IMR-90 (cell line): ENCODE measurements around the gene DEFB118. TPM values are rescaled to one million over a fixed set of nuclear protein-coding genes. Genes with fewer than 3 reads are reported as not detected.

Experiments used
- ATAC-seq: fragments of 200-7000 bp; cut with Tn5 transposase; 2 replicates; pipeline ENCODE4 v1.9.1; 2020; ENCODE audit warnings: low read depth, mild to moderate bottlenecking, moderate library complexity
- BruUV-seq: library from RNA; stranded (reverse); fragments of 400-500 nt; replicated peaks from 2 replicates; lab custom pipeline; 2021; lab: Mats Ljungman, UMichigan
- CTCF ChIA-PET: fragments of 300-600 bp; formaldehyde crosslinking; extraction: SDS; loops from one replicate; lab custom pipeline; 2021; ENCODE audit warnings: antibody characterized with exemption; lab: Yijun Ruan, JAX
- POLR2A ChIA-PET: fragments of 300-600 bp; sonication (Branson Sonifier 250); formaldehyde crosslinking; loops from one replicate; lab custom pipeline; 2022; ENCODE audit warnings: antibody characterized with exemption; ENCODE audit not compliant: unreplicated experiment; lab: Charles Lee
- DNase-seq: peaks from one replicate; pipeline ENCODE4 v3.0.0; 2013
- H2AFZ ChIP-seq: replicated peaks from 2 replicates; pipeline ENCODE3; 2013; ENCODE audit warnings: low read length, mild to moderate bottlenecking; ENCODE audit not compliant: poor library complexity
- H2AK5ac ChIP-seq: 2 replicates; pipeline ENCODE4 v1.6.1; 2013; ENCODE audit warnings: low read depth, low read length, inconsistent platforms
- H2AK9ac ChIP-seq: replicated peaks from 2 replicates; pipeline ENCODE3; 2013; ENCODE audit warnings: mild to moderate bottlenecking, low read depth, low read length, moderate library complexity; ENCODE audit not compliant: poor library complexity
- H2BK120ac ChIP-seq: 2 replicates; pipeline ENCODE4 v1.6.1; 2013; ENCODE audit warnings: low read depth, low read length, inconsistent platforms
- H2BK15ac ChIP-seq: 3 replicates; pipeline ENCODE4 v1.6.1; 2013; ENCODE audit warnings: low read depth, low read length, inconsistent platforms
- H2BK20ac ChIP-seq: 2 replicates; pipeline ENCODE4 v1.6.1; 2013; ENCODE audit warnings: low read depth, mild to moderate bottlenecking, inconsistent platforms, low read length, moderate library complexity
- H2BK5ac ChIP-seq: 2 replicates; pipeline ENCODE4 v1.6.1; 2013; ENCODE audit warnings: mild to moderate bottlenecking, low read depth, low read length, inconsistent platforms; ENCODE audit not compliant: poor library complexity, severe bottlenecking
- H3K14ac ChIP-seq: replicated peaks from 2 replicates; pipeline ENCODE4 v1.6.1; 2013; ENCODE audit warnings: low read depth, low read length, inconsistent platforms
- H3K18ac ChIP-seq: 2 replicates; pipeline ENCODE4 v1.6.1; 2013; ENCODE audit warnings: low read depth, low read length, control low read depth
- H3K23ac ChIP-seq: 2 replicates; pipeline ENCODE4 v1.6.1; 2013; ENCODE audit warnings: low read depth, low read length, inconsistent platforms
- H3K27ac ChIP-seq: 2 replicates; pipeline ENCODE4 v1.5.1; 2013; ENCODE audit warnings: mild to moderate bottlenecking, control low read depth, low read length; ENCODE audit not compliant: insufficient read depth
- H3K27me3 ChIP-seq: 2 replicates; pipeline ENCODE4 v1.6.1; 2013; ENCODE audit warnings: low read length; ENCODE audit not compliant: control insufficient read depth, insufficient read depth
- H3K36me3 ChIP-seq: 2 replicates; pipeline ENCODE4 v1.6.1; 2013; ENCODE audit warnings: low read length, mixed read lengths; ENCODE audit not compliant: control insufficient read depth, insufficient read depth
- H3K4ac ChIP-seq: 2 replicates; pipeline ENCODE4 v1.6.1; 2013; ENCODE audit warnings: low read depth, low read length, inconsistent platforms
- H3K4me1 ChIP-seq: 2 replicates; pipeline ENCODE4 v1.6.1; 2013; ENCODE audit warnings: low read length, mixed read lengths; ENCODE audit not compliant: control insufficient read depth, insufficient read depth
- H3K4me2 ChIP-seq: 2 replicates; pipeline ENCODE4 v1.6.1; 2013; ENCODE audit warnings: low read depth, mild to moderate bottlenecking, control low read depth, low read length, moderate library complexity
- H3K4me3 ChIP-seq: 2 replicates; pipeline ENCODE4 v1.5.1; 2013; ENCODE audit warnings: low read depth, mild to moderate bottlenecking, control low read depth, low read length, moderate library complexity; ENCODE audit not compliant: insufficient read depth
- H3K56ac ChIP-seq: 2 replicates; pipeline ENCODE4 v1.6.1; 2013; ENCODE audit warnings: low read length, inconsistent platforms; ENCODE audit not compliant: insufficient read depth; ENCODE audit errors: extremely low read depth
- H3K79me1 ChIP-seq, 2 experiments: 2 replicates each; pipeline ENCODE4 v1.6.1; 2013; ENCODE audit warnings: low read length in 2 of 2, inconsistent platforms in 1 of 2, low read depth in 1 of 2
- H3K9ac ChIP-seq: 2 replicates; pipeline ENCODE4 v1.6.1; 2013; ENCODE audit warnings: low read depth, low read length, control low read depth
- H3K9me1 ChIP-seq: 2 replicates; pipeline ENCODE4 v1.6.1; 2013; ENCODE audit warnings: low read length, inconsistent platforms; ENCODE audit not compliant: insufficient read depth
- H3K9me3 ChIP-seq: 2 replicates; pipeline ENCODE4 v1.6.1; 2013; ENCODE audit warnings: low read length; ENCODE audit not compliant: control insufficient read depth, insufficient read depth
- H4K20me1 ChIP-seq: 2 replicates; pipeline ENCODE4 v1.6.1; 2013; ENCODE audit warnings: low read length, inconsistent platforms; ENCODE audit not compliant: insufficient read depth
- H4K5ac ChIP-seq: 2 replicates; pipeline ENCODE4 v1.6.1; 2013; ENCODE audit warnings: mild to moderate bottlenecking, low read depth, low read length, control low read depth
- H4K8ac ChIP-seq, 2 experiments: 2 replicates each; pipeline ENCODE4 v1.6.1; 2013; ENCODE audit warnings: low read depth in 2 of 2, low read length in 2 of 2, control low read depth in 1 of 2, inconsistent platforms in 1 of 2
- H4K91ac ChIP-seq: 2 replicates; pipeline ENCODE4 v1.6.1; 2013; ENCODE audit warnings: low read depth, low read length, inconsistent platforms; ENCODE audit not compliant: insufficient read depth
- BHLHE40 ChIP-seq: fragments of 150-350 bp; IDR thresholded peaks from 2 replicates; pipeline ENCODE4 v1.6.1; 2016; ENCODE audit warnings: mild to moderate bottlenecking, low read depth, low read length
- CEBPB ChIP-seq: IDR thresholded peaks from 2 replicates; pipeline ENCODE4 v1.6.1; 2012; ENCODE audit warnings: low read depth, low read length, improper control_type of control experiment
- CHD1 ChIP-seq: IDR thresholded peaks from 2 replicates; pipeline ENCODE4 v1.6.1; 2012; ENCODE audit warnings: low read depth, low read length, improper control_type of control experiment
- CTCF ChIP-seq: conservative IDR thresholded peaks from 2 replicates; pipeline ENCODE4 v1.5.1; 2012; ENCODE audit warnings: mild to moderate bottlenecking, low read depth, low read length, improper control_type of control experiment
- ELK1 ChIP-seq: fragments of 150-350 bp; IDR thresholded peaks from 2 replicates; pipeline ENCODE4 v1.6.1; 2016; ENCODE audit warnings: low read depth, mild to moderate bottlenecking, low read length, moderate library complexity, borderline replicate concordance
- FOS ChIP-seq: fragments of 150-350 bp; IDR thresholded peaks from 2 replicates; pipeline ENCODE4 v1.6.1; 2016; ENCODE audit warnings: low read depth, low read length
- MAFK ChIP-seq: IDR thresholded peaks from 2 replicates; pipeline ENCODE4 v1.6.1; 2012; ENCODE audit warnings: low read depth, low read length, improper control_type of control experiment
- MAZ ChIP-seq: IDR thresholded peaks from 2 replicates; pipeline ENCODE4 v1.6.1; 2012; ENCODE audit warnings: low read depth, mild to moderate bottlenecking, low read length, improper control_type of control experiment, moderate library complexity, borderline replicate concordance
- MXI1 ChIP-seq: IDR thresholded peaks from 2 replicates; pipeline ENCODE4 v1.6.1; 2012; ENCODE audit warnings: low read depth, mild to moderate bottlenecking, low read length, moderate library complexity, borderline replicate concordance
- RAD21 ChIP-seq: IDR thresholded peaks from 2 replicates; pipeline ENCODE4 v1.6.1; 2012; ENCODE audit warnings: low read length, improper control_type of control experiment
- RCOR1 ChIP-seq: IDR thresholded peaks from 2 replicates; pipeline ENCODE4 v1.6.1; 2012; ENCODE audit warnings: mild to moderate bottlenecking, low read length, improper control_type of control experiment; ENCODE audit not compliant: insufficient replicate concordance
- RFX5 ChIP-seq: IDR thresholded peaks from 2 replicates; pipeline ENCODE4 v1.8.0; 2012; ENCODE audit warnings: low read depth, mild to moderate bottlenecking, low read length, moderate library complexity
- SMC3 ChIP-seq: fragments of 150-350 bp; IDR thresholded peaks from 2 replicates; pipeline ENCODE4 v1.6.1; 2016; ENCODE audit warnings: low read depth, mild to moderate bottlenecking, antibody characterized with exemption, low read length, moderate library complexity
- USF2 ChIP-seq: fragments of 150-350 bp; IDR thresholded peaks from 2 replicates; pipeline ENCODE4 v1.6.1; 2017; ENCODE audit warnings: mild to moderate bottlenecking, antibody characterized with exemption, low read length, low read depth
- WGBS, 2 experiments: methylation state at CpG; one replicate each; pipeline versions ENCODE4 v1.1.5 to v1.1.7; 2013; ENCODE audit warnings: missing lambda C conversion rate in 2 of 2; ENCODE audit not compliant: insufficient read length in 1 of 2; ENCODE audit errors: extremely low coverage in 2 of 2; 5-methylcytosine and 5-hydroxymethylcytosine counted together
- dilution Hi-C: fragments of 300-500 bp; cut with HindIII; formaldehyde crosslinking; loops from one replicate; pipeline ENCODE4 v1.14.3; 2018; ENCODE audit warnings: low sequenced_read_pairs; ENCODE audit not compliant: unreplicated experiment
- in situ Hi-C: fragments of 300-500 bp; cut with MboI; formaldehyde crosslinking; loops from 3 replicates; pipeline ENCODE4 v1.14.3; 2019; ENCODE audit warnings: low sequenced_read_pairs, inconsistent platforms, mixed read lengths
- intact Hi-C: fragments of 100-400 bp; cut with micrococcal nuclease; formaldehyde crosslinking; loops from 2 replicates; pipeline ENCODE4 v1.10.0; 2022
- polyA plus RNA-seq, 3 experiments: library from polyadenylated mRNA; depleted of rRNA; stranded (reverse); fragments of >200 nt; gene quantifications; 2 replicates each; pipeline ENCODE4 v1.2.3, GENCODE V29; 2012; ENCODE audit warnings: low replicate concordance in 1 of 3
- total RNA-seq: library from RNA; depleted of rRNA; stranded (reverse); fragments of >200 nt; gene quantifications from 2 replicates; pipeline ENCODE4 v1.2.3, GENCODE V29; 2012

DEFB118 gene
- total and polyA plus RNA-seq, 2 of the 4 experiments (the other 2 are of a cell fraction) = not detected

GRCh38 chr20:31322504-31322903, 45.9 kb upstream of the DEFB118 start:
- WGBS, 2 experiments = no CpG with 5 or more reads among the region's 3 CpGs
- POLR2A ChIA-PET = no interaction called here
- ATAC-seq = no peak

More at GRCh38 chr20:31322504-31322903, 45.9 kb upstream of the DEFB118 start:
- Histone ChIP-seq H3K18ac (no peak overlapping the region), H3K14ac (no peak overlapping the region), H3K4me2 (no peak overlapping the region), H3K23ac (no peak overlapping the region), H4K91ac (no peak overlapping the region), H4K5ac (no peak overlapping the region), H3K9me3 (peaks cover 4% of the 10 kb centered on the region), H2AK5ac (no peak overlapping the region), H3K27ac (no peak overlapping the region), H2BK120ac (no peak overlapping the region), H2AK9ac (no peak overlapping the region), H3K27me3 (no peaks in the 10 kb centered on the region), H2BK20ac (no peak overlapping the region), H3K56ac (no peak overlapping the region), H3K4me1 (no peaks in the 10 kb centered on the region), H3K36me3 (no peaks in the 10 kb centered on the region), H4K20me1 (no peaks in the 10 kb centered on the region), H4K8ac (no peak overlapping the region), H3K9me1 (no peaks in the 10 kb centered on the region), H3K4ac (no peak overlapping the region), H2BK15ac (no peak overlapping the region), H2BK5ac (no peak overlapping the region), H3K9ac (no peak overlapping the region), H3K4me3 (no peak overlapping the region), H3K79me1 (no peaks in the 10 kb centered on the region), H2AFZ (no peak overlapping the region)
- TF ChIP-seq RFX5 (no peak), MAFK (no peak), FOS (no peak), MXI1 (no peak), BHLHE40 (no peak), CHD1 (no peak), RCOR1 (no peak), RAD21 (no peak), CEBPB (no peak), SMC3 (no peak), ELK1 (no peak), MAZ (no peak), USF2 (no peak), CTCF (no peak)
- in situ Hi-C loops (no loop called here), intact Hi-C loops (no loop called here), dilution Hi-C loops (no loop called here)
- CTCF ChIA-PET = no interaction called here
- no peak for DNase-seq
- BruUV-seq = no TSS peak
